Neuron (in vitro differentiated cells): Measurements from ENCODE around the gene CARMIL1.

Source experiments
- H2AFZ ChIP-seq: one replicate; pipeline ENCODE4 v1.6.1; 2013; ENCODE audit warnings: low read depth, mild to moderate bottlenecking, inconsistent platforms, low read length, moderate library complexity
- H3K27me3 ChIP-seq: one replicate; pipeline ENCODE4 v1.6.1; 2013; ENCODE audit warnings: low read length; ENCODE audit not compliant: insufficient read depth
- H3K36me3 ChIP-seq: one replicate; pipeline ENCODE4 v1.6.1; 2013; ENCODE audit warnings: low read length; ENCODE audit not compliant: insufficient read depth
- H3K4me1 ChIP-seq: one replicate; pipeline ENCODE4 v1.6.1; 2013; ENCODE audit warnings: low read length; ENCODE audit not compliant: insufficient read depth
- H3K4me3 ChIP-seq: 2 replicates; pipeline ENCODE4 v1.5.1; 2013; ENCODE audit warnings: mild to moderate bottlenecking, low read length, moderate library complexity
- H3K9me3 ChIP-seq: one replicate; pipeline ENCODE4 v1.6.1; 2013; ENCODE audit warnings: low read length

CARMIL1 gene

GRCh38 chr6:25336996-25337395 lies 57.8 kb downstream of the CARMIL1 start:
- Histone ChIP-seq H3K4me3 (no peak overlapping the region), H2AFZ (no peak overlapping the region), H3K36me3 (no peaks in the 10 kb centered on the region), H3K4me1 (peaks cover 4% of the 10 kb centered on the region), H3K27me3 (no peaks in the 10 kb centered on the region), H3K9me3 (no peaks in the 10 kb centered on the region)

- Histone ChIP-seq H3K4me3 (no peak overlapping the region), H3K4me1 (peaks cover 4% of the 10 kb centered on the region), H3K36me3 (no peaks in the 10 kb centered on the region)
Observed at GRCh38 chr6:25337431-25337830, 58.3 kb downstream of the CARMIL1 start.

GRCh38 chr6:25340431-25341202 lies 61.4 kb downstream of the CARMIL1 start:
- Histone ChIP-seq H3K36me3 (no peaks in the 10 kb centered on the region), H2AFZ (no peak overlapping the region), H3K27me3 (no peaks in the 10 kb centered on the region), H3K4me3 (no peak overlapping the region), H3K9me3 (no peaks in the 10 kb centered on the region), H3K4me1 (peaks cover 14% of the 10 kb centered on the region)

More at GRCh38 chr6:25337431-25337830, 58.3 kb downstream of the CARMIL1 start:
- Histone ChIP-seq H2AFZ (no peak overlapping the region), H3K27me3 (no peaks in the 10 kb centered on the region), H3K9me3 (no peaks in the 10 kb centered on the region)

- Histone ChIP-seq H3K4me1 (peaks cover 18% of the 10 kb centered on the region), H3K27me3 (no peaks in the 10 kb centered on the region), H3K9me3 (no peaks in the 10 kb centered on the region), H2AFZ (no peak overlapping the region), H3K4me3 (no peak overlapping the region), H3K36me3 (no peaks in the 10 kb centered on the region)
Observed at GRCh38 chr6:25341203-25341552, 62.0 kb downstream of the CARMIL1 start.

- Histone ChIP-seq H3K27me3 (no peaks in the 10 kb centered on the region), H3K36me3 (no peaks in the 10 kb centered on the region), H3K4me3 (no peak overlapping the region), H3K4me1 (peaks cover 18% of the 10 kb centered on the region), H2AFZ (no peak overlapping the region), H3K9me3 (no peaks in the 10 kb centered on the region)
Observed at GRCh38 chr6:25341923-25342619, 62.9 kb downstream of the CARMIL1 start.

- Histone ChIP-seq H2AFZ (no peak overlapping the region), H3K36me3 (no peaks in the 10 kb centered on the region), H3K4me1 (peaks cover 13% of the 10 kb centered on the region), H3K4me3 (no peak overlapping the region), H3K27me3 (no peaks in the 10 kb centered on the region), H3K9me3 (no peaks in the 10 kb centered on the region)
Observed at GRCh38 chr6:25342802-25343201, 63.6 kb downstream of the CARMIL1 start.

GRCh38 chr6:25343984-25344383 lies 64.8 kb downstream of the CARMIL1 start:
- Histone ChIP-seq H3K4me1 (peaks cover 13% of the 10 kb centered on the region), H3K27me3 (no peaks in the 10 kb centered on the region), H3K36me3 (no peaks in the 10 kb centered on the region), H3K4me3 (no peak overlapping the region), H3K9me3 (no peaks in the 10 kb centered on the region), H2AFZ (no peak overlapping the region)

- Histone ChIP-seq H3K36me3 (no peaks in the 10 kb centered on the region), H3K27me3 (no peaks in the 10 kb centered on the region), H3K4me1 (peaks cover 13% of the 10 kb centered on the region), H3K4me3 (no peak overlapping the region), H2AFZ (no peak overlapping the region), H3K9me3 (no peaks in the 10 kb centered on the region)
Observed at GRCh38 chr6:25344827-25345226, 65.7 kb downstream of the CARMIL1 start.

GRCh38 chr6:25346064-25346463 lies 66.9 kb downstream of the CARMIL1 start:
- Histone ChIP-seq H3K9me3 (no peaks in the 10 kb centered on the region), H3K4me1 (peaks cover 17% of the 10 kb centered on the region), H3K4me3 (no peak overlapping the region), H3K36me3 (no peaks in the 10 kb centered on the region), H2AFZ (no peak overlapping the region), H3K27me3 (no peaks in the 10 kb centered on the region)

GRCh38 chr6:25350573-25350972 lies 71.4 kb downstream of the CARMIL1 start:
- Histone ChIP-seq H3K9me3 (no peaks in the 10 kb centered on the region), H3K27me3 (no peaks in the 10 kb centered on the region), H3K36me3 (no peaks in the 10 kb centered on the region), H3K4me1 (peaks cover 18% of the 10 kb centered on the region), H2AFZ (no peak overlapping the region), H3K4me3 (no peak overlapping the region)

GRCh38 chr6:25351485-25351884 lies 72.3 kb downstream of the CARMIL1 start:
- no peaks in the 10 kb centered on the region for H3K27me3 ChIP-seq
- H3K4me3 ChIP-seq: no peak overlapping the region
- no peak overlapping the region for H2AFZ ChIP-seq

GRCh38 chr6:25352285-25352684 lies 73.1 kb downstream of the CARMIL1 start:
- H3K4me1 ChIP-seq: peaks cover 15% of the 10 kb centered on the region
- no peaks in the 10 kb centered on the region for H3K27me3 ChIP-seq
- no peaks in the 10 kb centered on the region for H3K36me3 ChIP-seq
- H3K4me3 ChIP-seq: no peak overlapping the region
- no peaks in the 10 kb centered on the region for H3K9me3 ChIP-seq
- no peak overlapping the region for H2AFZ ChIP-seq

More at GRCh38 chr6:25351485-25351884, 72.3 kb downstream of the CARMIL1 start:
- Histone ChIP-seq H3K36me3 (no peaks in the 10 kb centered on the region), H3K9me3 (no peaks in the 10 kb centered on the region), H3K4me1 (peaks cover 15% of the 10 kb centered on the region)

GRCh38 chr6:25354078-25354932 lies 75.1 kb downstream of the CARMIL1 start:
- Histone ChIP-seq H3K4me1 (peaks cover 20% of the 10 kb centered on the region), H3K4me3 (no peak overlapping the region), H3K9me3 (no peaks in the 10 kb centered on the region), H3K36me3 (no peaks in the 10 kb centered on the region), H2AFZ (no peak overlapping the region), H3K27me3 (no peaks in the 10 kb centered on the region)
